Adrenal gland (tissue), 12 donors: ENCODE data around the gene CCDC6. TPM values are rescaled to one million over a fixed set of nuclear protein-coding genes. Genes with fewer than 3 reads are reported as not detected.
"Not testable (repeated sequence)": the region's sequence is repeated elsewhere in the genome, so short reads cannot be mapped to it uniquely, and the experiment has no call there.

Source experiments
- DNase-seq, 7 donors: peaks; one replicate each; pipeline ENCODE4 v3.0.0-alpha.2; 2019 to 2020
- H3K27ac ChIP-seq, 5 donors: fragments of 200-600 bp; sonication (generic) in 4 of 5; 1 replicate in 3 of 5; 2 replicates in 2 of 5; pipeline versions ENCODE4 v1.5.1 to v1.8.0; 2016 to 2020; ENCODE audit warnings: mild to moderate bottlenecking in 1 of 5
- H3K27me3 ChIP-seq: fragments of 200-600 bp; 2 replicates; pipeline ENCODE4 v1.8.0; 2021
- H3K36me3 ChIP-seq, 2 donors: fragments of 200-600 bp; replicated peaks in 1 of 2; 1 replicate in 1 of 2; 2 replicates in 1 of 2; pipeline versions ENCODE4 v1.5.1 to v1.8.0; 2018 to 2022
- H3K4me1 ChIP-seq, 2 donors: fragments of 200-600 bp; replicated peaks in 1 of 2; 1 replicate in 1 of 2; 2 replicates in 1 of 2; pipeline versions ENCODE4 v1.5.1 to v1.8.0; 2018 to 2021
- H3K4me3 ChIP-seq, 4 donors: fragments of 200-600 bp; sonication (generic) in 3 of 4; one replicate each; pipeline ENCODE4 v1.5.1; 2016 to 2018
- H3K9me3 ChIP-seq, 3 donors: fragments of 200-600 bp; sonication (generic) in 1 of 3; replicated peaks in 1 of 3; 1 replicate in 2 of 3; 2 replicates in 1 of 3; pipeline versions ENCODE4 v1.5.1 to v1.8.0; 2016 to 2021
- POLR2A ChIP-seq, 2 donors: fragments of 450-650 bp; IDR thresholded peaks; one replicate each; pipeline ENCODE4 v1.6.1; 2017; ENCODE audit warnings: antibody characterized with exemption in 2 of 2, mild to moderate bottlenecking in 2 of 2, moderate library complexity in 1 of 2
- whole genome bisulfite sequencing, 4 donors: extraction: QIAGEN DNeasy Blood & Tissue Kit in 2 of 4; methylation state at CpG; one replicate each; pipeline versions ENCODE4 v1.1.5 to v1.1.7; 2013 to 2017; 5-methylcytosine and 5-hydroxymethylcytosine counted together
- intact Hi-C, 2 donors: fragments of 100-400 bp; cut with DNase I; formaldehyde crosslinking; loops; one replicate each; pipeline versions ENCODE4 v1.14.1 to v1.15.0; 2022 to 2023
- polyA plus RNA-seq, 3 donors: library from polyadenylated mRNA; stranded (reverse); fragments of 200-250 nt in 2 of 3; fragments of 350-450 nt in 1 of 3; fragmentation: Illumina TruSeq in 1 of 3; extraction: RNeasy Lipid Tissue Mini Kit (QIAGEN cat#74804) in 1 of 3; gene quantifications; one replicate each; pipeline ENCODE4 v1.2.3, GENCODE V29; 2013 to 2014
- total RNA-seq, 9 donors: library from RNA; depleted of rRNA in 4 of 9; stranded (reverse); fragments of >200 nt in 4 of 9; fragments of 120-200 nt in 1 of 9; fragmentation: NEBNext Ultra II Directional in 1 of 9; extraction: Animal tissue kit (Norgen Biotek cat#: 25700) in 1 of 9; gene quantifications; one replicate each; pipeline versions ENCODE4 v1.1.0 to v1.2.4, GENCODE V29; 2013 to 2023
- TF ChIP-seq, protein P1 (sequence below), 6 experiments: fragments of 450-650 bp in 4 of 6; fragments of 200-600 bp in 2 of 6; sonication (generic) in 1 of 6; IDR thresholded peaks; 1 replicate in 5 of 6; 2 replicates in 1 of 6; pipeline versions ENCODE4 v1.5.1 to v1.8.0; 2016 to 2021; ENCODE audit warnings: antibody characterized with exemption in 6 of 6, mild to moderate bottlenecking in 2 of 6, moderate library complexity in 1 of 6
- donor health status: healthy with polysubstance abuse.
- donor health status: Bipolar disorder and iron deficiency.
- donor health status: DM: yes; HTN: yes; CAD: no.
- donor health status: DM: no; HTN: no; CAD: no.
- donor health status: DM: no; HTN: no; CAD: no.
- donor health status: DM: yes; HTN: yes; CAD: no.

Gene CCDC6
- total and polyA plus RNA-seq, 12 donors = 7.1 to 53.3 (median 32.9) TPM

- 63 to 75% (median 69%) methylated on average over 7 to 8 of the region's 8 CpGs for WGBS, 4 donors
- Histone ChIP-seq H3K4me1 (peaks cover 0 to 43% of the 10 kb centered on the region in 2 donors), H3K27me3 (no peaks in the 10 kb centered on the region), H3K27ac (no peak overlapping the region), H3K4me3 (no peak overlapping the region), H3K36me3 (no peaks in the 10 kb centered on the region), H3K9me3 (no peaks in the 10 kb centered on the region)
- no peak for DNase-seq
- intact Hi-C loops = no loop called here
- no peak for TF ChIP-seq POLR2A (IDR thresholded peaks at IDR 0.05)
- TF ChIP-seq, protein P1, sequence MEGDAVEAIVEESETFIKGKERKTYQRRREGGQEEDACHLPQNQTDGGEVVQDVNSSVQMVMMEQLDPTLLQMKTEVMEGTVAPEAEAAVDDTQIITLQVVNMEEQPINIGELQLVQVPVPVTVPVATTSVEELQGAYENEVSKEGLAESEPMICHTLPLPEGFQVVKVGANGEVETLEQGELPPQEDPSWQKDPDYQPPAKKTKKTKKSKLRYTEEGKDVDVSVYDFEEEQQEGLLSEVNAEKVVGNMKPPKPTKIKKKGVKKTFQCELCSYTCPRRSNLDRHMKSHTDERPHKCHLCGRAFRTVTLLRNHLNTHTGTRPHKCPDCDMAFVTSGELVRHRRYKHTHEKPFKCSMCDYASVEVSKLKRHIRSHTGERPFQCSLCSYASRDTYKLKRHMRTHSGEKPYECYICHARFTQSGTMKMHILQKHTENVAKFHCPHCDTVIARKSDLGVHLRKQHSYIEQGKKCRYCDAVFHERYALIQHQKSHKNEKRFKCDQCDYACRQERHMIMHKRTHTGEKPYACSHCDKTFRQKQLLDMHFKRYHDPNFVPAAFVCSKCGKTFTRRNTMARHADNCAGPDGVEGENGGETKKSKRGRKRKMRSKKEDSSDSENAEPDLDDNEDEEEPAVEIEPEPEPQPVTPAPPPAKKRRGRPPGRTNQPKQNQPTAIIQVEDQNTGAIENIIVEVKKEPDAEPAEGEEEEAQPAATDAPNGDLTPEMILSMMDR (IDR thresholded peaks at IDR 0.05) = no peak
Observed at GRCh38 chr10:59885430-59886134, 20.8 kb downstream of the CCDC6 start.

GRCh38 chr10:59884893-59885292 is 21.5 kb downstream of the CCDC6 start:
- peaks cover 0 to 43% of the 10 kb centered on the region in 2 donors for H3K4me1 ChIP-seq
- H3K27me3 ChIP-seq, H3K36me3 ChIP-seq, DNase-seq, intact Hi-C loops, H3K4me3 ChIP-seq, H3K9me3 ChIP-seq, H3K27ac ChIP-seq: not testable (repeated sequence)
- 93 to 96% (median 95%) methylated on average over 8 of the region's 8 CpGs for WGBS, 4 donors

- Histone ChIP-seq H3K27ac (no peak overlapping the region), H3K27me3 (no peaks in the 10 kb centered on the region), H3K4me1 (peaks cover 5 to 36% of the 10 kb centered on the region in 2 donors), H3K36me3 (no peaks in the 10 kb centered on the region), H3K4me3 (no peak overlapping the region), H3K9me3 (no peaks in the 10 kb centered on the region)
- intact Hi-C loops = no loop called here
- 75 to 84% (median 78%) methylated on average over 5 to 6 of the region's 6 CpGs for WGBS, 4 donors
- TF ChIP-seq POLR2A (IDR thresholded peaks at IDR 0.05) = no peak
- TF ChIP-seq, protein P1 (IDR thresholded peaks at IDR 0.05) = no peak
- DNase-seq = no peak
Observed at GRCh38 chr10:59881640-59882039, 24.7 kb downstream of the CCDC6 start.

- Histone ChIP-seq H3K27me3 (no peaks in the 10 kb centered on the region), H3K27ac (no peak overlapping the region), H3K4me1 (peaks cover 5 to 31% of the 10 kb centered on the region in 2 donors), H3K4me3 (no peak overlapping the region), H3K36me3 (no peaks in the 10 kb centered on the region), H3K9me3 (no peaks in the 10 kb centered on the region)
- DNase-seq = no peak
- intact Hi-C loops = no loop called here
- 77 to 97% (median 84%) methylated on average over 5 to 6 of the region's 6 CpGs for WGBS, 4 donors
- TF ChIP-seq, protein P1 (IDR thresholded peaks at IDR 0.05) = no peak
- TF ChIP-seq POLR2A (IDR thresholded peaks at IDR 0.05) = no peak
Observed at GRCh38 chr10:59880971-59881510, 25.3 kb downstream of the CCDC6 start.
